ENCODE results near the gene SDHAF3.

GRCh38 chr7:97118306-97118917 is 914 bp downstream of the SDHAF3 start:
- TF ChIP-seq CTCF (IDR thresholded peaks at IDR 0.05) (no peak), REST (IDR thresholded peaks at IDR 0.05; ENCODE audit: insufficient read depth in 1 of 2, low read depth in 2 of 2, low read length in 1 of 2) (no peak)
